CD4-positive, alpha-beta memory T cell (primary cell): ENCODE data around the gene BRINP2. TPM values are rescaled to one million over a fixed set of nuclear protein-coding genes. Genes with fewer than 3 reads are reported as not detected.

Source experiments
- CTCF ChIA-PET: fragments of 350-600 bp; sonication (Branson Sonifier 250); formaldehyde crosslinking; loops from one replicate; lab custom pipeline; 2021; ENCODE audit warnings: inconsistent platforms; ENCODE audit not compliant: partially characterized antibody; lab: Charles Lee
- POLR2A ChIA-PET: fragments of 350-600 bp; sonication (Branson Sonifier 250); formaldehyde crosslinking; loops from one replicate; lab custom pipeline; 2021; ENCODE audit not compliant: partially characterized antibody; lab: Charles Lee
- DNase-seq, 5 donors: peaks; one replicate each; pipeline versions ENCODE4 v3.0.0 to v3.0.0-alpha.2; 2020 to 2022; ENCODE audit warnings: mixed read lengths in 1 of 5
- H3K27ac ChIP-seq: one replicate; pipeline ENCODE4 v1.7.0; 2013; ENCODE audit warnings: low read depth, low read length
- H3K27me3 ChIP-seq: 2 replicates; pipeline ENCODE4 v1.7.0; 2013; ENCODE audit warnings: mild to moderate bottlenecking, low read length, moderate library complexity; ENCODE audit not compliant: insufficient read depth
- H3K36me3 ChIP-seq: 2 replicates; pipeline ENCODE4 v1.7.0; 2013; ENCODE audit warnings: mild to moderate bottlenecking, low read length, moderate library complexity; ENCODE audit not compliant: insufficient read depth
- H3K4me1 ChIP-seq: 2 replicates; pipeline ENCODE4 v1.7.0; 2013; ENCODE audit warnings: mild to moderate bottlenecking, low read length, moderate library complexity; ENCODE audit not compliant: insufficient read depth
- H3K4me3 ChIP-seq, 2 donors: one replicate each; pipeline ENCODE4 v1.7.0; 2013; ENCODE audit warnings: low read length in 2 of 2, mild to moderate bottlenecking in 1 of 2
- H3K9me3 ChIP-seq, 2 donors: one replicate each; pipeline ENCODE4 v1.7.0; 2013; ENCODE audit warnings: low read length in 2 of 2, control low read depth in 1 of 2; ENCODE audit not compliant: control insufficient read depth in 1 of 2
- H3K27ac Mint-ChIP-seq, 7 donors: one replicate each; pipeline ENCODE4 v1.8.0; 2020 to 2021; ENCODE audit warnings: mixed read lengths in 7 of 7, mild to moderate bottlenecking in 6 of 7, inconsistent platforms in 3 of 7, moderate library complexity in 3 of 7
- H3K27me3 Mint-ChIP-seq, 2 donors: one replicate each; pipeline ENCODE4 v1.8.0; 2020 to 2021; ENCODE audit warnings: mixed read lengths in 2 of 2
- H3K36me3 Mint-ChIP-seq, 2 donors: one replicate each; pipeline ENCODE4 v1.8.0; 2020 to 2021; ENCODE audit warnings: mixed read lengths in 2 of 2, inconsistent platforms in 1 of 2, mild to moderate bottlenecking in 1 of 2
- H3K4me1 Mint-ChIP-seq, 4 donors: one replicate each; pipeline ENCODE4 v1.8.0; 2020 to 2021; ENCODE audit warnings: mixed read lengths in 4 of 4, mild to moderate bottlenecking in 1 of 4
- H3K4me3 Mint-ChIP-seq, 8 donors: one replicate each; pipeline ENCODE4 v1.8.0; 2020 to 2021; ENCODE audit warnings: mixed read lengths in 8 of 8, mild to moderate bottlenecking in 7 of 8, moderate library complexity in 6 of 8, inconsistent platforms in 3 of 8
- H3K9me3 Mint-ChIP-seq, 8 donors: one replicate each; pipeline ENCODE4 v1.8.0; 2020 to 2021; ENCODE audit warnings: mixed read lengths in 8 of 8, mild to moderate bottlenecking in 5 of 8, inconsistent platforms in 3 of 8, moderate library complexity in 1 of 8
- intact Hi-C: fragments of 100-400 bp; cut with micrococcal nuclease; formaldehyde crosslinking; loops from one replicate; pipeline ENCODE4 v1.15.1; 2023
- polyA plus RNA-seq, 2 donors: library from polyadenylated mRNA; unstranded; fragments of 300-500 nt; fragmentation: Illumina TruSeq; gene quantifications; one replicate each; pipeline ENCODE4 v1.2.3, GENCODE V29; 2021
- total RNA-seq, 2 experiments: library from RNA; stranded (reverse); gene quantifications; one replicate each; pipeline ENCODE4 v1.2.3, GENCODE V29; 2021

BRINP2 gene
- total and polyA plus RNA-seq, 4 experiments from 2014 or later = not detected

DNA sequence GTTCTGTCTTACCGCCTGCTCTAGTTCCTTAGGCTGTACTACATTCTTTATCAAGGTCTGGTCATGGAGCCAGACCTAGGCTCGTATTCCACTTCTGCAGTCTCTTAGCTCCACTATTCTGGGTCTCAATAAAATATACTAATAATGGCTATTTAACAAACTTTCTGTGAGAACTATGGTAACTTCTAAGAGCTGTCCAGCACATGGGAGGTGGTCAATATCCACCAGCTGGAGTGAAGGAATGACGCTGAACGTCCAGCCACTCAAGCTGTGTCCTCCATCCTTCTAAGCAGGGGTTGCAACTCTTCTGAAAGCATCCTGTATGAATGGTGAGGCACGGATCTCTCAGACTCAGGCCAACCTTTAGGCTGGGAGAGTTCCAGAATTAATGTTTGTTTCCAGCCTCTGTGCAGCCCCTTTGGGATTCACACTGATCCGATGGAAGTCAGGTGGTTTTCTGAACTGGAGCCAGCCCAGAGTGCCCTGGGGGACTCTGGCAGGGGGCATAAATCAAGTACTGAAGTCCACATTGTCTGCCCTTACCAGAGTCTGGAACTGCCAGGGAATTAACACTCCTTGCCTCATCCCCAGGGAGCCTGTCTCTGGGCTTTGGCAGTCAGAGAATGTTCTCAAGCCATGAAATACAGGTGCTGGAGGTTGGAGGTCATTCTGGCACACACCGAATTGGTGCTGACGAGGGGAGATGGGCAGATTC is 57.4 kb downstream of the BRINP2 start:
- Histone ChIP-seq H3K36me3 (no peaks in the 10 kb centered on the region), H3K4me1 (no peaks in the 10 kb centered on the region), H3K9me3 (no peaks in the 10 kb centered on the region), H3K4me3 (no peak overlapping the region), H3K27me3 (no peaks in the 10 kb centered on the region), H3K27ac (no peak overlapping the region)
- peaks cover 0 to 11% (median 0%) of the 10 kb centered on the region in 8 donors for H3K9me3 Mint-ChIP-seq
- no peak overlapping the region for H3K4me3 Mint-ChIP-seq
- intact Hi-C loops = no loop called here
- ChIA-PET POLR2A (no interaction called here), CTCF (no interaction called here)
- DNase-seq = no peak
- H3K4me1 Mint-ChIP-seq = no peaks in the 10 kb centered on the region
- no peaks in the 10 kb centered on the region for H3K36me3 Mint-ChIP-seq
- H3K27ac Mint-ChIP-seq = no peak overlapping the region
- no peaks in the 10 kb centered on the region for H3K27me3 Mint-ChIP-seq

DNA sequence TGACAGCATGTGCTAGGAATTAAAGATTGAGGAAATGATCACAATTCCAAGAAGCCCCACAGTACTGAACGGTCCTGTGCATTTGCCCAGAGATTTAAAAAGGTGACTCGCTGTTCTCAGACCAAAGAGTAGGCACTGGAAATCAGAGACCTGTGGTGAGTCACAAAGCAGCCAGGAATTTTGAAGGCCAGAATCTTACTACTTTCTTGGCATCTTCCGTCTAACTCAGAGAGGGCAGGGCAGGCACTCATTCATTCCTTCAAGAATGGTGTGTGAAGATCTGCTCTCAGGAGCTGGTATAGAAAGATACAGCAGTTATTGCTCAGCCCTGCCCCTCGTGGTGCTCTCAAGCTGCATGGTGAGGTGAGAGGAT is 57.9 kb downstream of the BRINP2 start:
- peaks cover 0 to 11% (median 0%) of the 10 kb centered on the region in 8 donors for H3K9me3 Mint-ChIP-seq

DNA sequence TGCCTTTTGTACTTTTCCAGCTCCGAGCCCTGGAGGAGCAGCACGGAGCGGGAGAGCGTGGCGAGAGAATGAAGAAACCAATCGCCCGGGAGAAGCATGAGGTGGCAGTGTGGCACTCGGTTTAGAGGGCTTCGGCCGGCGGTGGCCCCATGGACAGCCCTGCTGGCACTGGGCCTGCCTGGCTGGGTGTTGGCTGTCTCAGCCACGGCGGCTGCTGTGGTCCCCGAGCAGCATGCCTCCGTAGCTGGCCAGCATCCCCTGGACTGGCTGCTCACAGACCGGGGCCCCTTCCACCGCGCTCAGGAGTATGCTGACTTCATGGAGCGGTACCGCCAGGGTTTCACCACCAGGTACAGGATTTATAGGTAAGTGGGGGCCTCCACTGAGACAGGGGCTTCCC is 59.0 kb downstream of the BRINP2 start:
- H3K27me3 ChIP-seq = no peaks in the 10 kb centered on the region
- no peak for DNase-seq
- no peak overlapping the region for H3K27ac ChIP-seq
- CTCF ChIA-PET = no interaction called here
- no peaks in the 10 kb centered on the region for H3K36me3 ChIP-seq
- no peaks in the 10 kb centered on the region for H3K4me1 Mint-ChIP-seq
- peaks cover 0 to 11% (median 0%) of the 10 kb centered on the region in 8 donors for H3K9me3 Mint-ChIP-seq
- intact Hi-C loops = no loop called here
- H3K4me1 ChIP-seq = no peaks in the 10 kb centered on the region
- H3K4me3 Mint-ChIP-seq = no peak overlapping the region
- no peaks in the 10 kb centered on the region for H3K27me3 Mint-ChIP-seq
- POLR2A ChIA-PET = no interaction called here
- no peaks in the 10 kb centered on the region for H3K36me3 Mint-ChIP-seq
- no peak overlapping the region for H3K4me3 ChIP-seq
- H3K9me3 ChIP-seq = no peaks in the 10 kb centered on the region
- H3K27ac Mint-ChIP-seq = no peak overlapping the region

More for the DNA sequence above, 57.9 kb downstream of the BRINP2 start:
- intact Hi-C loops = no loop called here
- CTCF ChIA-PET = no interaction called here
- Histone ChIP-seq H3K27ac (no peak overlapping the region), H3K4me3 (no peak overlapping the region), H3K27me3 (no peaks in the 10 kb centered on the region), H3K36me3 (no peaks in the 10 kb centered on the region), H3K9me3 (no peaks in the 10 kb centered on the region), H3K4me1 (no peaks in the 10 kb centered on the region)
- H3K4me3 Mint-ChIP-seq = no peak overlapping the region
- POLR2A ChIA-PET = no interaction called here
- DNase-seq = no peak
- no peak overlapping the region for H3K27ac Mint-ChIP-seq
- H3K4me1 Mint-ChIP-seq = no peaks in the 10 kb centered on the region
- no peaks in the 10 kb centered on the region for H3K27me3 Mint-ChIP-seq
- H3K36me3 Mint-ChIP-seq = no peaks in the 10 kb centered on the region

DNA sequence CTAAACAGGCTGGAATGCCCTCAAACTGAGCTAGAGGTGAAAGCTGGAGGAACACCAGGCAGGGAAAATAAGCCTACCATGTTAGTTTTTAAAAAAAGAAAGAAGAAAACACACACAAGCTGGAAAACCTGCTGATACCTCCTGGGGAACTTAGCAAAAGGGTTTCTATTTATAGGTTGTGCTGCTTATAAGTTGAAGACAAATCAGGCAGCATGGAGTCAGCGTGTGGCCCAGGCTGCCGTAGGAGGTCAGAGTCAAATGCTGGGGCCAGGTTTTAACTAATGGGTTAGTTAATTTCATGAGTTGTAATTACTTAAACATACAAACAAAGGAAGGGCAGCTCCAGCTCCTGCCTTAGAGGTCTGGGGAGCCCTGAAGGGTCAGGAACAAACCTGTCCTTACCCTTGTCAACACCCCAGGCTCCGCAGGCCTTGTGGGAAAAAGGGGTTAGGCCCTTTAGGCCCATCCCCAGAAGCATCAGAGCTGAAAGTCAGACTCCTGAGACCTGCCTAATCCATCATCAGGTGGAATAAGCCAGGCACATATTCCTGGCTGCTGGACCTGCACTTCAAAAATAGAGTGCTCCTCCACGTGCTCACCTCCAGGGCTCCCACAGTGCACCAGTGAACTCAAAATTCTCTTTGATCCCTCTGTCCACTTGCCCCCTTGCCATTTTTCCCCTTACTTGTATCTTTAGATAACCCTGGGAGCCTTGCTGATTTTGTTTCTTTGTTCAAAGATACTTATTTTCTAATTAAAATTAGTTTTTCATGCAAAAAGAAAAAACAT is 59.7 kb downstream of the BRINP2 start:
- DNase-seq = no peak
- Mint-ChIP-seq H3K27ac (no peak overlapping the region), H3K9me3 (peaks cover 0 to 11% (median 0%) of the 10 kb centered on the region in 8 donors), H3K27me3 (no peaks in the 10 kb centered on the region), H3K4me3 (no peak overlapping the region), H3K4me1 (no peaks in the 10 kb centered on the region), H3K36me3 (no peaks in the 10 kb centered on the region)
- POLR2A ChIA-PET = no interaction called here
- H3K27ac ChIP-seq = no peak overlapping the region
- CTCF ChIA-PET = no interaction called here
- intact Hi-C loops = no loop called here
- no peaks in the 10 kb centered on the region for H3K9me3 ChIP-seq
- no peaks in the 10 kb centered on the region for H3K27me3 ChIP-seq
- no peaks in the 10 kb centered on the region for H3K4me1 ChIP-seq
- no peak overlapping the region for H3K4me3 ChIP-seq
- H3K36me3 ChIP-seq = no peaks in the 10 kb centered on the region

DNA sequence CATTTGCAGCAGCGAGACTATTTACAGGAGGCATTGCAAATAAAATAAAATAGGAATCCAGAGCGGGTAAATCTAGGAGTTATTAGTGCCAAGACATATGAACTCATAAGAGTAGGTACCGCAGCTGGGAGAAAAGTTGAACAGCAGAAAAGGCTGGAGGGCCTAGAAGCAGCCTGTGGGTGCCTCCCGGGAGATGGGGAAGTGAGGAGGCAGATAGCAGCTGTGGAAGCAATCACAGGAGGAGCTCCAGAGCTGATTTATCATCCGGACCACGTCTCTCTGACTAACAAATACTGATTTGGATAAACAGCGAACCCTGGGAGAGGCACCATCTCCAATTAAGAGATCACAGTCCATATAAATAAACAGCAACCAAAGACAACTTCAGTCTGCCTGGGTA is 64.6 kb downstream of the BRINP2 start:
- no peak for DNase-seq
- H3K27me3 Mint-ChIP-seq = no peaks in the 10 kb centered on the region
- H3K27ac Mint-ChIP-seq = no peak overlapping the region
- Histone ChIP-seq H3K27me3 (no peaks in the 10 kb centered on the region), H3K4me3 (no peak overlapping the region), H3K36me3 (no peaks in the 10 kb centered on the region), H3K4me1 (no peaks in the 10 kb centered on the region), H3K27ac (no peak overlapping the region), H3K9me3 (no peaks in the 10 kb centered on the region)
- ChIA-PET POLR2A (no interaction called here), CTCF (no interaction called here)
- H3K36me3 Mint-ChIP-seq = no peaks in the 10 kb centered on the region
- peaks cover 0 to 7% (median 1%) of the 10 kb centered on the region in 8 donors for H3K9me3 Mint-ChIP-seq
- no peak overlapping the region for H3K4me3 Mint-ChIP-seq
- no peaks in the 10 kb centered on the region for H3K4me1 Mint-ChIP-seq
- intact Hi-C loops = no loop called here

DNA sequence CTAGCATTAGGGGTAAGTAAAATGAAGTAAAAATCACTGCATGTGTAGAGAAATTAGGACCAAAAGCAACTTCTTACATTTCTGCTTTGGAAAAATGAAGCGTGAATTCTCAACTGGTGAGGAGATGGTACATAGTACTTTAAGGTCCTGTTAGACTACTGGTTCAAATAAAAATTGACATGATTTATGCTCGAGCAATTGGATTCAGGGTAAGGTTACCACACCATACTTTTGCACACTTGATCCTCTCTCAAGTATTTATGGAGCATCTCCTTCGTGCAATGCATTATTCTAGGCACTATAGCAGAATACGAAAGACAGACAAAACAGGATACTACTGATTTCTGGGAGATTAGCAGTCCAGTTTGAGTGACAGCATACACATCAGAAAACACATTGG is 66.2 kb downstream of the BRINP2 start:
- no peak overlapping the region for H3K4me3 ChIP-seq
- Mint-ChIP-seq H3K27me3 (no peaks in the 10 kb centered on the region), H3K27ac (no peak overlapping the region), H3K4me1 (no peaks in the 10 kb centered on the region), H3K4me3 (no peak overlapping the region), H3K36me3 (no peaks in the 10 kb centered on the region), H3K9me3 (peaks cover 0 to 5% (median 2%) of the 10 kb centered on the region in 8 donors)
- ChIA-PET POLR2A (no interaction called here), CTCF (no interaction called here)
- no peaks in the 10 kb centered on the region for H3K36me3 ChIP-seq
- H3K4me1 ChIP-seq = no peaks in the 10 kb centered on the region
- H3K9me3 ChIP-seq = no peaks in the 10 kb centered on the region
- intact Hi-C loops = no loop called here
- no peak overlapping the region for H3K27ac ChIP-seq
- DNase-seq = no peak
- H3K27me3 ChIP-seq = no peaks in the 10 kb centered on the region

DNA sequence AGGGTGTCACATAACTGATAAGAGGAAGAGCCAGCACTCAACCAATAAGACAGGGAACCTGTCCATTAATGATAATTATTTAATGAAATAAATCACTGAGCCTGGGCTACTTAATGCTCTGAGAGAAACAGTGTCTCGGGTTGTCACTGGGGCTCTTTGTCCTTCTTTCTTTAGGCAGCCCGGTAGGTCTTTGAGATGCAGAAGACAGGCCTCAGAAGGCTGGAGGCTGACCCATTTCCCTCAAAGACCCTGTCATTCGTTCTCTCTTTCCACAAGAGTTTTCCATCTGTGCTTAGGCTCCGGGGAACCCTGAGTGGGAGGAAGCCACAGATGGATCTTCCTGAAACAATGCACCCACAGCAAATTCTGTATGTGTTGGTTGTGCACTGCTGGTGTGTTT is 68.2 kb downstream of the BRINP2 start:
- Mint-ChIP-seq H3K4me3 (no peak overlapping the region), H3K4me1 (no peaks in the 10 kb centered on the region), H3K9me3 (peaks cover 0 to 10% (median 4%) of the 10 kb centered on the region in 8 donors), H3K27ac (no peak overlapping the region), H3K27me3 (no peaks in the 10 kb centered on the region), H3K36me3 (no peaks in the 10 kb centered on the region)
- ChIA-PET CTCF (no interaction called here), POLR2A (no interaction called here)
- DNase-seq = no peak
- no peaks in the 10 kb centered on the region for H3K9me3 ChIP-seq
- no peak overlapping the region for H3K4me3 ChIP-seq
- H3K4me1 ChIP-seq = no peaks in the 10 kb centered on the region
- intact Hi-C loops = no loop called here
- no peaks in the 10 kb centered on the region for H3K36me3 ChIP-seq
- H3K27me3 ChIP-seq = no peaks in the 10 kb centered on the region
- H3K27ac ChIP-seq = no peak overlapping the region
